ENCODE measurements around the gene C11orf21. TPM values are rescaled to one million over a fixed set of nuclear protein-coding genes. Genes with fewer than 3 reads are reported as not detected.

C11orf21 gene
- total RNA-seq, 2 donors from 2014 or later, result 0.26 to 0.33 TPM

- H3K4me1 ChIP-seq, result no peaks in the 10 kb centered on the region
- intact Hi-C loops (cut with DNase I), result no loop called here
- no peaks in the 10 kb centered on the region for H3K9me3 ChIP-seq
- TF ChIP-seq POLR2A (IDR thresholded peaks at IDR 0.05) (no peak), CTCF (IDR thresholded peaks at IDR 0.05) (no peak)
- no peaks in the 10 kb centered on the region for H3K36me3 ChIP-seq (replicated peaks in 1 of 2; ENCODE audit: insufficient read depth in 1 of 2, low read depth in 2 of 2)
- DNase-seq, result no peak
- WGBS, 2 donors, result 76 to 77% methylated on average over 6 of the region's 6 CpGs
- H3K27me3 ChIP-seq, result no peaks in the 10 kb centered on the region
- ATAC-seq, result no peak
- H3K27ac ChIP-seq, result no peak overlapping the region
- no peak overlapping the region for H3K4me3 ChIP-seq
These were observed 19.6 kb upstream of the C11orf21 start for GRCh38 chr11:2321311-2321683.

- Histone ChIP-seq H3K27ac (no peak overlapping the region), H3K4me1 (no peaks in the 10 kb centered on the region), H3K9me3 (no peaks in the 10 kb centered on the region), H3K36me3 (replicated peaks in 1 of 2; ENCODE audit: insufficient read depth in 1 of 2, low read depth in 2 of 2) (no peaks in the 10 kb centered on the region), H3K4me3 (no peak overlapping the region), H3K27me3 (no peaks in the 10 kb centered on the region)
- peak in 1 of 4 donors; percentile 1 for DNase-seq
- 80 to 82% methylated on average over 12 to 21 of the region's 23 CpGs for WGBS, 2 donors
- intact Hi-C loops (cut with DNase I), result no loop called here
- TF ChIP-seq POLR2A (IDR thresholded peaks at IDR 0.05) (no peak), CTCF (IDR thresholded peaks at IDR 0.05) (no peak)
- no peak for ATAC-seq
These were observed 19.0 kb upstream of the C11orf21 start for GRCh38 chr11:2320568-2321310.

DNA sequence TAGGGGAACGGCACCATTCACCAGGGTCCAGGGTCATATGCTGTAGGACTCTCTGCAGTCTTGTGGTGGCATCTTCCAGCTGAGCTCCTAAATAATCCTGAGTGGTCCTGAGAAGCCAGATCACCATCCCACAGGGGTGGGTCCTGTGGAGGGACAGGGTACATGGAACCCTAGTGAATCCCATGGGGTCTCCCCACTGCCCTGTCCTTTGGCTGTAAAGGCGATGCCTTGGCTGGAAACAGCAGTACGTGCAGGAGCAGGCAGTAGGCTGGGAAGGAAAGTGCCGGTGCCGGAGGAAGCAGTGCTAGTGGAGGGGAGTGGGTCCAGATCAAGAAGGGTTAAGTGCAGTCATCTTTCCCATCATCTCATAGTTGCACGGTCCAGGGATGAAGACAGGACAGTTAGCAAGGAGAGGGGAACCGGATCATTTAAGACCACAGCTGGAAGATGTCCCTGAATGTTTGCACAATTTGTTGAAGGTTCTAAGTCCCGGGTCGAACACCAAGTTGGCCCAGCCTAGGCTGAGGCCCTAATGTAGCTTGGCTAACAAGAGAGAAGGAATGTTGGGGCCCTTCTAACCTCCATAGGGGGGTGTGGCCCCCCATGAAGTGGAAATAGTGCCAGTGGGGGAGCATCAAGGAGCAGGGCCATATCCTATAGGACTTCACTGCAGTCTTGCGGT, 18.2 kb upstream of the C11orf21 start:
- DNase-seq, result peak in 1 of 4 donors; percentile 1
- intact Hi-C loops (cut with DNase I), result no loop called here
- H3K4me1 ChIP-seq, result peaks cover 4% of the 10 kb centered on the region
- H3K36me3 ChIP-seq (replicated peaks in 1 of 2; ENCODE audit: insufficient read depth in 1 of 2, low read depth in 2 of 2), result no peaks in the 10 kb centered on the region
- no peaks in the 10 kb centered on the region for H3K9me3 ChIP-seq
- H3K4me3 ChIP-seq, result no peak overlapping the region
- no peak overlapping the region for H3K27ac ChIP-seq
- ATAC-seq, result no peak
- 76 to 81% methylated on average over 7 to 10 of the region's 10 CpGs for WGBS, 2 donors
- H3K27me3 ChIP-seq, result no peaks in the 10 kb centered on the region
- TF ChIP-seq CTCF (IDR thresholded peaks at IDR 0.05) (no peak), POLR2A (IDR thresholded peaks at IDR 0.05) (no peak)

DNA sequence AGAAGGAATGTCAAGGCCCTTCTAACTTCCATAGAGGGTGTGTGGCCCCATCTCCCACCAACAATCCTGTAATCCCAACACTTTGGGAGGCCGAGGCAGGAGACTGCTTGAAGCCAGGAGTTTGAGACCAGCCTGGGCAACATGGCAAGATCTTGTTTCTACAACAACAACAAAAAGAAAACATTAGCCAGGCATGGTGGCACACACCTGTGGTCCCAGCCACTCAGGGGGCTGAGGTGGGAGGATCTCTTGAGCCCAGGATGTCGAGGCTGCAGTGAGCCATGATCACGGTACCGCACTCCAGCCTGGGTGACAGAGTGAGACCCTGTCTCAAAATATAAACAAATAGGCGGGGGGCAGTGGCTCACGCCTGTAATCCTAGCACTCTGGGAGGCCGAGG, 17.0 kb upstream of the C11orf21 start:
- no peak for DNase-seq
- Histone ChIP-seq H3K27me3 (no peaks in the 10 kb centered on the region), H3K27ac (no peak overlapping the region), H3K36me3 (replicated peaks in 1 of 2; ENCODE audit: insufficient read depth in 1 of 2, low read depth in 2 of 2) (no peaks in the 10 kb centered on the region), H3K4me3 (no peak overlapping the region), H3K4me1 (peaks cover 16% of the 10 kb centered on the region), H3K9me3 (no peaks in the 10 kb centered on the region)
- TF ChIP-seq CTCF (IDR thresholded peaks at IDR 0.05) (no peak), POLR2A (IDR thresholded peaks at IDR 0.05) (no peak)
- no peak for ATAC-seq
- intact Hi-C loops (cut with DNase I), result no loop called here
- 89 to 95% methylated on average over 5 to 7 of the region's 7 CpGs for WGBS, 2 donors
